ENCODE results near the gene LAMTOR1. TPM values are rescaled to one million over a fixed set of nuclear protein-coding genes. Genes with fewer than 3 reads are reported as not detected.

LAMTOR1 gene
- total RNA-seq, 1 experiment from 2014 or later = 160 TPM

DNA sequence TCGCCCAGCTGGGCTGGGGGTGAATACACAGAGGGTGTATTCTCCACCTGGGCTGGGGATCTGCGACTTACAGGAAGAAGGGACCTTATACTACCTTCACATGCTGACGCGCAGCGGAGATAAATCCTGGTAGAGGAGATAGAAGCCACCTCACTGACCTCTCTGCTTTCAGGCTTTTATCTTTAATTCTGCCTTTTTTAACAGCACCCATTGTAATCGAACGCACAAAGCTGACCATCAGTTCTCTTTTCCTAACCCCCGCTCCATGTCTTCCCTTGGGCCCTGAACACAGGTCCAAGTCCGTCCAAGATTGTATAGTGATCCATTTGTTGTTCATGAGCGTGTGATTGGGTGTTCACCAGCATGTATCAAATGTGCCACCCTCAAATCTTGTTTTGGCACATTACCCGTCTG is 664 bp upstream of the LAMTOR1 start:
- no peak for ATAC-seq
- H3K9me3 ChIP-seq (ENCODE audit: low read length) = no peaks in the 10 kb centered on the region
- intact Hi-C loops (cut with micrococcal nuclease) = loop anchor here (1.0 to 5.0 kb wide), 3 partner anchors 9 to 79 kb away; partner anchors contain the start of genes ANAPC15, LRRC51 and NUMA1
- ChIA-PET POLR2A (ENCODE audit: unreplicated experiment) (no interaction called here), CTCF (no interaction called here)
- H3F3A ChIP-seq (ENCODE audit: low read length, unreplicated experiment) = no peaks in the 10 kb centered on the region
- peak overlapping the region; percentile 38 for H3K27ac ChIP-seq (ENCODE audit: low read length)
- peaks cover 31% of the 10 kb centered on the region for H3K79me2 ChIP-seq (ENCODE audit: low read length)
- DNase-seq = no peak
- peak overlapping the region; percentile 24; the same call in 1 of the 2 replicates for H3K9ac ChIP-seq (ENCODE audit: low read length)
- H2AFZ ChIP-seq (ENCODE audit: low read length) = peak overlapping the region; percentile 54
- H3K4me1 ChIP-seq (ENCODE audit: insufficient read depth, low read length) = peaks cover 18% of the 10 kb centered on the region
- no peaks in the 10 kb centered on the region for H4K20me1 ChIP-seq (ENCODE audit: low read length)
- H3K36me3 ChIP-seq (ENCODE audit: low read depth, low read length) = 0 out of 2 replicates have a peak, but pooled peaks cover 3% of the 10 kb centered on the region
- H3K4me2 ChIP-seq (ENCODE audit: low read length) = peak overlapping the region; percentile 12; the same call in 1 of the 2 replicates
- TSS peak; percentile 97 for BruUV-seq (replicated peaks)
- H3K9me2 ChIP-seq (replicated peaks; ENCODE audit: low read length) = no peaks in the 10 kb centered on the region
- no peaks in the 10 kb centered on the region for H3K27me3 ChIP-seq (ENCODE audit: low read length)
- no peak overlapping the region for H3K4me3 ChIP-seq (ENCODE audit: low read length)
- TF ChIP-seq EZH2 (IDR thresholded peaks at IDR 0.05; ENCODE audit: low read length, unreplicated experiment) (no peak), EZH2phosphoT487 (IDR thresholded peaks at IDR 0.05; ENCODE audit: borderline replicate concordance, low read length) (no peak)
- TF ChIP-seq, protein P1, sequence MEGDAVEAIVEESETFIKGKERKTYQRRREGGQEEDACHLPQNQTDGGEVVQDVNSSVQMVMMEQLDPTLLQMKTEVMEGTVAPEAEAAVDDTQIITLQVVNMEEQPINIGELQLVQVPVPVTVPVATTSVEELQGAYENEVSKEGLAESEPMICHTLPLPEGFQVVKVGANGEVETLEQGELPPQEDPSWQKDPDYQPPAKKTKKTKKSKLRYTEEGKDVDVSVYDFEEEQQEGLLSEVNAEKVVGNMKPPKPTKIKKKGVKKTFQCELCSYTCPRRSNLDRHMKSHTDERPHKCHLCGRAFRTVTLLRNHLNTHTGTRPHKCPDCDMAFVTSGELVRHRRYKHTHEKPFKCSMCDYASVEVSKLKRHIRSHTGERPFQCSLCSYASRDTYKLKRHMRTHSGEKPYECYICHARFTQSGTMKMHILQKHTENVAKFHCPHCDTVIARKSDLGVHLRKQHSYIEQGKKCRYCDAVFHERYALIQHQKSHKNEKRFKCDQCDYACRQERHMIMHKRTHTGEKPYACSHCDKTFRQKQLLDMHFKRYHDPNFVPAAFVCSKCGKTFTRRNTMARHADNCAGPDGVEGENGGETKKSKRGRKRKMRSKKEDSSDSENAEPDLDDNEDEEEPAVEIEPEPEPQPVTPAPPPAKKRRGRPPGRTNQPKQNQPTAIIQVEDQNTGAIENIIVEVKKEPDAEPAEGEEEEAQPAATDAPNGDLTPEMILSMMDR (conservative IDR thresholded peaks at IDR 0.05; ENCODE audit: low read depth, low read length) = no peak

DNA sequence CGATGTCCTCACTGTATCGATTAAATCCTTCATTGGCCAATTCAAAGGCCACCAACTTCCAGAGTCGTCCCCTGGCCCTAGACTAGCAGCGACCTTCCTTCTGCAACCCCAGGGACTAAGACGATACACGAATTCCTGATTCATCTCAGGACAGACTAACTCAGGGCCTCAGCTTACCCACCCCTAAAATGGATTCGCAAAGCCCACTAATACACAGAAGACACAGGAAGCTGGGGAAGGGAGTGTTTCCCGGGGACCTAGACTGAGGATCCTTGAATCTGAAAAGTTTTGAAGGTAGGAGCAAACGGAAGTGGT is 509 bp downstream of the LAMTOR1 start:
- H3K4me3 ChIP-seq (ENCODE audit: low read length) = peak overlapping the region; percentile 83
- H3K27me3 ChIP-seq (ENCODE audit: low read length) = no peaks in the 10 kb centered on the region
- intact Hi-C loops (cut with micrococcal nuclease) = loop anchor here (5.0 kb wide), 1 partner anchor 80 kb away; no protein-coding TSS in a partner anchor
- peak overlapping the region; percentile 81 for H3K27ac ChIP-seq (ENCODE audit: low read length)
- H3K36me3 ChIP-seq (ENCODE audit: low read depth, low read length) = peaks cover 14% of the 10 kb centered on the region; the same call in 1 of the 2 replicates
- no peak for DNase-seq
- BruUV-seq (replicated peaks) = TSS peak; percentile 64
- H3K79me2 ChIP-seq (ENCODE audit: low read length) = peaks cover 31% of the 10 kb centered on the region
- H2AFZ ChIP-seq (ENCODE audit: low read length) = peak overlapping the region; percentile 81
- peaks cover 18% of the 10 kb centered on the region for H3K4me1 ChIP-seq (ENCODE audit: insufficient read depth, low read length)
- no peak; the same call in 1 of the 2 replicates for ATAC-seq
- CTCF ChIA-PET = no interaction called here
- no peaks in the 10 kb centered on the region for H3K9me2 ChIP-seq (replicated peaks; ENCODE audit: low read length)
- H3K9me3 ChIP-seq (ENCODE audit: low read length) = no peaks in the 10 kb centered on the region
- POLR2A ChIA-PET (ENCODE audit: unreplicated experiment) = interaction anchor here (0.7 kb wide), 1 partner anchor 312 kb away, joined by 8 read pairs; no protein-coding TSS in a partner anchor
- TF ChIP-seq, protein P1 (conservative IDR thresholded peaks at IDR 0.05; ENCODE audit: low read depth, low read length) = no peak
- TF ChIP-seq EZH2phosphoT487 (IDR thresholded peaks at IDR 0.05; ENCODE audit: borderline replicate concordance, low read length) = no peak
- TF ChIP-seq EZH2 (IDR thresholded peaks at IDR 0.05; ENCODE audit: low read length, unreplicated experiment) = no peak
- no peaks in the 10 kb centered on the region for H4K20me1 ChIP-seq (ENCODE audit: low read length)
- H3F3A ChIP-seq (ENCODE audit: low read length, unreplicated experiment) = no peaks in the 10 kb centered on the region
- peak overlapping the region; percentile 97 for H3K9ac ChIP-seq (ENCODE audit: low read length)
- H3K4me2 ChIP-seq (ENCODE audit: low read length) = peak overlapping the region; percentile 92

DNA sequence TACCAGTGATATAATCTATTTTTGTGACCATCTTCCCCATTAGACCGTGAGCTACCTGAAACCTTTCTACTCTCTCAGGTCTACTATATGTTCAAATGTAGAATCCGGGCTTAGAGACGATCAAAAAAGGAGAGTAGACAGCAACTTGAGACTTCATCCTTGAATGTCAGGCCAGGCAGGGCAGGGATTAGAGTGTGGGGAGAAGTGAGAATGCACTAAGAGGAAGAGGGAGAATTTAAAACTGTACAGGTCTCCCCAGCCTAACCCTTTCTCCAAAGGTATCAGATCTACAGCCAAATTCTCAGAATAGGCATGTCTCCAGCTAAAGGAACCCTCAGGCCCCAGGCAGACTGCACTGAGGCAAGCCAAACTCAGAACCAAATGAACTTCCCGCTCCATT is 935 bp downstream of the LAMTOR1 start:
- POLR2A ChIA-PET (ENCODE audit: unreplicated experiment) = interaction anchor here (0.7 kb wide), 1 partner anchor 313 kb away, joined by 8 read pairs; no protein-coding TSS in a partner anchor

More for the DNA sequence above, 935 bp downstream of the LAMTOR1 start:
- TF ChIP-seq, protein P1 (conservative IDR thresholded peaks at IDR 0.05; ENCODE audit: low read depth, low read length) = no peak
- TF ChIP-seq EZH2 (IDR thresholded peaks at IDR 0.05; ENCODE audit: low read length, unreplicated experiment) (no peak), EZH2phosphoT487 (IDR thresholded peaks at IDR 0.05; ENCODE audit: borderline replicate concordance, low read length) (no peak)
- Histone ChIP-seq H3K9me2 (replicated peaks; ENCODE audit: low read length) (no peaks in the 10 kb centered on the region), H3K4me1 (ENCODE audit: insufficient read depth, low read length) (peaks cover 18% of the 10 kb centered on the region), H3K4me2 (ENCODE audit: low read length) (peak overlapping the region; percentile 92), H3K4me3 (ENCODE audit: low read length) (peak overlapping the region; percentile 83), H3K36me3 (ENCODE audit: low read depth, low read length) (peaks cover 19% of the 10 kb centered on the region; the same call in 1 of the 2 replicates), H3F3A (ENCODE audit: low read length, unreplicated experiment) (no peaks in the 10 kb centered on the region), H2AFZ (ENCODE audit: low read length) (peak overlapping the region; percentile 81; the same call in 1 of the 2 replicates), H3K27ac (ENCODE audit: low read length) (peak overlapping the region; percentile 81), H3K9me3 (ENCODE audit: low read length) (no peaks in the 10 kb centered on the region), H3K79me2 (ENCODE audit: low read length) (peaks cover 31% of the 10 kb centered on the region), H4K20me1 (ENCODE audit: low read length) (no peaks in the 10 kb centered on the region), H3K27me3 (ENCODE audit: low read length) (no peaks in the 10 kb centered on the region), H3K9ac (ENCODE audit: low read length) (peak overlapping the region; percentile 97)
- CTCF ChIA-PET = interaction anchor here (0.6 kb wide), 1 partner anchor 126 kb away, joined by 3 read pairs; no protein-coding TSS in a partner anchor
- no TSS peak for BruUV-seq (replicated peaks)
- intact Hi-C loops (cut with micrococcal nuclease) = loop anchor here (5.0 kb wide), 1 partner anchor 80 kb away; no protein-coding TSS in a partner anchor
- ATAC-seq (no peak), DNase-seq (no peak)
